T-helper 17 cell (primary cell): Measurements from ENCODE around the gene BCL6B. TPM values are rescaled to one million over a fixed set of nuclear protein-coding genes. Genes with fewer than 3 reads are reported as not detected.

Experiments used
- ATAC-seq: fragments of 150-1000 bp; cut with Tn5 transposase; 2 replicates; pipeline ENCODE4 v1.10.0; 2021; ENCODE audit warnings: mild to moderate bottlenecking, moderate library complexity
- DNase-seq, 3 donors: peaks; one replicate each; pipeline versions ENCODE4 v3.0.0 to v3.0.0-alpha.2; 2020 to 2021
- H3K9me3 ChIP-seq: one replicate; pipeline ENCODE4 v1.7.0; 2013; ENCODE audit warnings: low read length, mild to moderate bottlenecking; ENCODE audit not compliant: control insufficient read depth, poor library complexity, severe bottlenecking
- H3K27ac Mint-ChIP-seq: one replicate; pipeline ENCODE4 v1.8.0; 2022; ENCODE audit warnings: mild to moderate bottlenecking, moderate library complexity, mixed read lengths
- H3K27me3 Mint-ChIP-seq: one replicate; pipeline ENCODE4 v1.8.0; 2022; ENCODE audit warnings: mixed read lengths
- H3K36me3 Mint-ChIP-seq: one replicate; pipeline ENCODE4 v1.8.0; 2022; ENCODE audit warnings: low read depth, mixed read lengths
- H3K4me1 Mint-ChIP-seq: one replicate; pipeline ENCODE4 v1.8.0; 2022; ENCODE audit warnings: mild to moderate bottlenecking, mixed read lengths
- H3K4me3 Mint-ChIP-seq: one replicate; pipeline ENCODE4 v1.8.0; 2022; ENCODE audit warnings: mild to moderate bottlenecking, moderate library complexity, mixed read lengths
- total RNA-seq, 4 donors: library from RNA in 2 of 4; stranded (reverse) in 2 of 4; gene quantifications; one replicate each; pipeline ENCODE4 v1.2.3 and lab custom pipeline; 2022 to 2026

The BCL6B gene
- total RNA-seq, 2 donors from 2014 or later, result 0.17 TPM; not detected in 1

- DNase-seq (no peak), ATAC-seq (no peak)
- Mint-ChIP-seq H3K27ac (no peak overlapping the region), H3K36me3 (peaks cover 2% of the 10 kb centered on the region), H3K27me3 (peaks cover 14% of the 10 kb centered on the region), H3K4me3 (no peak overlapping the region), H3K4me1 (peaks cover 4% of the 10 kb centered on the region)
- H3K9me3 ChIP-seq, result no peaks in the 10 kb centered on the region
Observed at GRCh38 chr17:7067198-7067597, 44.3 kb downstream of the BCL6B start.

GRCh38 chr17:7068268-7068667 lies 45.4 kb downstream of the BCL6B start:
- H3K27me3 Mint-ChIP-seq, result peaks cover 7% of the 10 kb centered on the region
- no peak for DNase-seq
- no peak overlapping the region for H3K27ac Mint-ChIP-seq
- H3K9me3 ChIP-seq, result no peaks in the 10 kb centered on the region
- H3K4me3 Mint-ChIP-seq, result no peak overlapping the region
- no peaks in the 10 kb centered on the region for H3K4me1 Mint-ChIP-seq
- no peak for ATAC-seq
- peaks cover 2% of the 10 kb centered on the region for H3K36me3 Mint-ChIP-seq

GRCh38 chr17:7070712-7071111 lies 47.9 kb downstream of the BCL6B start:
- no peak overlapping the region for H3K4me3 Mint-ChIP-seq
- no peaks in the 10 kb centered on the region for H3K36me3 Mint-ChIP-seq
- H3K27ac Mint-ChIP-seq, result no peak overlapping the region
- ATAC-seq (no peak), DNase-seq (no peak)
- H3K27me3 Mint-ChIP-seq, result no peaks in the 10 kb centered on the region
- H3K9me3 ChIP-seq, result no peaks in the 10 kb centered on the region
- no peaks in the 10 kb centered on the region for H3K4me1 Mint-ChIP-seq

GRCh38 chr17:7072406-7072805 lies 49.6 kb downstream of the BCL6B start:
- Mint-ChIP-seq H3K36me3 (no peaks in the 10 kb centered on the region), H3K4me3 (no peak overlapping the region), H3K27me3 (no peaks in the 10 kb centered on the region), H3K4me1 (peaks cover 3% of the 10 kb centered on the region), H3K27ac (no peak overlapping the region)
- ATAC-seq (no peak), DNase-seq (no peak)
- no peaks in the 10 kb centered on the region for H3K9me3 ChIP-seq

- Mint-ChIP-seq H3K27me3 (no peaks in the 10 kb centered on the region), H3K36me3 (peaks cover 4% of the 10 kb centered on the region), H3K4me3 (no peak overlapping the region), H3K27ac (no peak overlapping the region), H3K4me1 (peaks cover 6% of the 10 kb centered on the region)
- no peak for DNase-seq
- ATAC-seq, result no peak
- H3K9me3 ChIP-seq, result no peaks in the 10 kb centered on the region
Observed at GRCh38 chr17:7074931-7075330, 52.1 kb downstream of the BCL6B start.

GRCh38 chr17:7077911-7078546 lies 55.2 kb downstream of the BCL6B start:
- ATAC-seq (no peak), DNase-seq (no peak)
- Mint-ChIP-seq H3K4me1 (peaks cover 27% of the 10 kb centered on the region), H3K36me3 (peaks cover 4% of the 10 kb centered on the region), H3K27ac (no peak overlapping the region), H3K27me3 (no peaks in the 10 kb centered on the region), H3K4me3 (no peak overlapping the region)
- H3K9me3 ChIP-seq, result peaks cover 3% of the 10 kb centered on the region

GRCh38 chr17:7078711-7079110 lies 55.9 kb downstream of the BCL6B start:
- no peaks in the 10 kb centered on the region for H3K27me3 Mint-ChIP-seq
- no peak overlapping the region for H3K27ac Mint-ChIP-seq
- peaks cover 3% of the 10 kb centered on the region for H3K9me3 ChIP-seq
- peaks cover 4% of the 10 kb centered on the region for H3K36me3 Mint-ChIP-seq
- no peak overlapping the region for H3K4me3 Mint-ChIP-seq
- no peak for ATAC-seq
- no peak for DNase-seq
- peaks cover 32% of the 10 kb centered on the region for H3K4me1 Mint-ChIP-seq

Other genes starting within 250 kb of the BCL6B start
- under 1 TPM; 0.17 to 0.44 TPM for gene FBXO39, start 246.8 kb upstream of the BCL6B start, total RNA-seq
- under 1 TPM in 1 of 2 donors, not detected in 1; 0.37 TPM for gene TEKT1, start 191.3 kb upstream of the BCL6B start, total RNA-seq
- 10 to 100 TPM in 1 of 2 donors, 1 to 10 TPM in 1; 1.2 to 32.0 TPM for gene ALOX12, start 27.0 kb upstream of the BCL6B start, total RNA-seq
- gene RNASEK, start 10.4 kb upstream of the BCL6B start, total RNA-seq, result 100 to 1,000 TPM; 141 to 150 TPM
- 1 to 10 TPM; 3.3 to 4.6 TPM for gene SLC16A13, start 13.0 kb downstream of the BCL6B start, total RNA-seq
- under 1 TPM in 1 of 2 donors, not detected in 1; 0.40 TPM for gene SLC16A11, start 21.0 kb downstream of the BCL6B start, total RNA-seq
- gene CLEC10A, start 57.2 kb downstream of the BCL6B start, total RNA-seq, result 1 to 10 TPM in 1 of 2 donors, under 1 TPM in 1; 0.40 to 7.1 TPM
- gene ASGR2, start 91.8 kb downstream of the BCL6B start, total RNA-seq, result under 1 TPM; 0.67 to 0.78 TPM
- under 1 TPM; 0.42 to 0.92 TPM for gene ASGR1, start 156.3 kb downstream of the BCL6B start, total RNA-seq
- gene DLG4, start 196.8 kb downstream of the BCL6B start, total RNA-seq, result 10 to 100 TPM in 1 of 2 donors, 1 to 10 TPM in 1; 9.8 to 16.1 TPM
- gene ACADVL, start 196.9 kb downstream of the BCL6B start, total RNA-seq, result 100 to 1,000 TPM; 268 to 279 TPM
- 10 to 100 TPM; 37.0 to 46.9 TPM for gene DVL2, start 211.5 kb downstream of the BCL6B start, total RNA-seq
- 10 to 100 TPM; 19.2 to 23.2 TPM for gene PHF23, start 216.4 kb downstream of the BCL6B start, total RNA-seq
- 100 to 1,000 TPM; 212 to 247 TPM for gene GABARAP, start 219.4 kb downstream of the BCL6B start, total RNA-seq
- 100 to 1,000 TPM; 112 to 115 TPM for gene CTDNEP1, start 228.7 kb downstream of the BCL6B start, total RNA-seq
- gene ELP5, start 229.2 kb downstream of the BCL6B start, total RNA-seq, result 10 to 100 TPM; 43.0 to 51.0 TPM
- gene CLDN7, start 239.4 kb downstream of the BCL6B start, total RNA-seq, result 1 to 10 TPM in 1 of 2 donors, under 1 TPM in 1; 0.78 to 1.2 TPM